BJ (cell line): Measurements from ENCODE around the gene AP1S1. TPM values are rescaled to one million over a fixed set of nuclear protein-coding genes. Genes with fewer than 3 reads are reported as not detected.
"Not testable (repeated sequence)": the region's sequence is repeated elsewhere in the genome, so short reads cannot be mapped to it uniquely, and the experiment has no call there.

Source experiments
- CTCF ChIA-PET: fragments of 350-600 bp; formaldehyde crosslinking; extraction: SDS; loops from one replicate; lab custom pipeline; 2021; ENCODE audit warnings: antibody characterized with exemption, inconsistent platforms; lab: Yijun Ruan, JAX
- POLR2A ChIA-PET: fragments of 300-600 bp; sonication (Branson Sonifier 250); formaldehyde crosslinking; extraction: SDS; loops from one replicate; lab custom pipeline; 2021; ENCODE audit warnings: antibody characterized with exemption; lab: Charles Lee
- DNase-seq: peaks from one replicate; pipeline ENCODE4 v3.0.0-alpha.2; 2011; ENCODE audit warnings: low read depth
- H3K27me3 ChIP-seq: 2 replicates; pipeline ENCODE4 v1.6.0; 2011; ENCODE audit warnings: low read length; ENCODE audit not compliant: control insufficient read depth, insufficient read depth
- H3K36me3 ChIP-seq: 2 replicates; pipeline ENCODE4 v1.5.1; 2011; ENCODE audit warnings: low read length; ENCODE audit not compliant: control insufficient read depth, insufficient read depth
- H3K4me3 ChIP-seq: 2 replicates; pipeline ENCODE4 v1.5.1; 2011; ENCODE audit warnings: low read depth, mild to moderate bottlenecking, control low read depth, low read length
- CTCF ChIP-seq: IDR thresholded peaks from 2 replicates; pipeline ENCODE4 v1.5.1; 2011; ENCODE audit warnings: low read depth, mild to moderate bottlenecking, control low read depth, inconsistent platforms, low read length, moderate library complexity; ENCODE audit not compliant: insufficient read depth
- polyA plus RNA-seq: library from polyadenylated mRNA; depleted of rRNA; stranded (reverse); fragments of >200 nt; gene quantifications from 2 replicates; pipeline ENCODE4 v1.2.3, GENCODE V29; 2011

AP1S1 gene
- polyA plus RNA-seq, 1 experiment: 270 TPM

- no peak for DNase-seq
- Histone ChIP-seq H3K36me3 (peaks cover 11% of the 10 kb centered on the region), H3K4me3 (peak overlapping the region; percentile 63), H3K27me3 (no peaks in the 10 kb centered on the region)
- POLR2A ChIA-PET: interaction anchor here (0.5 to 2.0 kb wide), 3 partner anchors 10 to 13 kb away, joined by 3 to 20 read pairs (median 6); no protein-coding TSS in a partner anchor
- TF ChIP-seq CTCF: no peak
- CTCF ChIA-PET: interaction anchor here (0.6 to 4.3 kb wide), 6 partner anchors 10 to 65 kb away, joined by 3 to 27 read pairs (median 4); partner anchors contain the start of gene TRIM56
Observed at GRCh38 chr7:101127460-101128039, 26.7 kb upstream of the AP1S1 start.

GRCh38 chr7:101128040-101128834, 26.0 kb upstream of the AP1S1 start:
- ChIA-PET CTCF (interaction anchor here (0.5 to 4.3 kb wide), 4 partner anchors 13 to 51 kb away, joined by 4 to 27 read pairs (median 6); no protein-coding TSS in a partner anchor), POLR2A (interaction anchor here (0.5 to 1.0 kb wide), 3 partner anchors 11 to 14 kb away, joined by 3 to 6 read pairs (median 3); no protein-coding TSS in a partner anchor)
- Histone ChIP-seq H3K36me3 (peaks cover 11% of the 10 kb centered on the region), H3K4me3 (peak overlapping the region; percentile 63), H3K27me3 (no peaks in the 10 kb centered on the region)
- DNase-seq: no peak
- no peak for TF ChIP-seq CTCF

GRCh38 chr7:101129603-101130117, 24.6 kb upstream of the AP1S1 start:
- ChIA-PET CTCF (interaction anchor here (2.3 to 2.4 kb wide), 2 partner anchors 35 to 52 kb away, joined by 7 to 10 read pairs; no protein-coding TSS in a partner anchor), POLR2A (interaction anchor here (1.0 kb wide), 1 partner anchor 12 kb away, joined by 3 read pairs; no protein-coding TSS in a partner anchor)
- Histone ChIP-seq H3K36me3 (peaks cover 12% of the 10 kb centered on the region), H3K27me3 (no peaks in the 10 kb centered on the region), H3K4me3 (no peak overlapping the region)
- no peak for DNase-seq
- TF ChIP-seq CTCF: no peak

GRCh38 chr7:101132626-101133600, 21.4 kb upstream of the AP1S1 start:
- H3K4me3 ChIP-seq, H3K27me3 ChIP-seq, DNase-seq: not testable (repeated sequence)
- peaks cover 33% of the 10 kb centered on the region for H3K36me3 ChIP-seq
- ChIA-PET POLR2A (interaction anchor here (0.7 kb wide), 2 partner anchors 33 to 227 kb away, joined by 18 to 24 read pairs; partner anchors contain the start of gene VGF), CTCF (interaction anchor here (1.0 to 2.4 kb wide), 8 partner anchors 10 to 59 kb away, joined by 3 to 21 read pairs (median 6); partner anchors contain the start of gene TRIM56)
